ENCODE data around the gene SCAMP2.

- TF ChIP-seq RAD21 (IDR thresholded peaks at IDR 0.05; ENCODE audit: insufficient read depth, low read depth, low read length) (no peak), CTCF (IDR thresholded peaks at IDR 0.05 in 2 of 3, conservative IDR thresholded peaks at IDR 0.05 in 1 of 3; ENCODE audit: control insufficient read depth in 2 of 3, extremely low read depth in 1 of 3, insufficient read depth in 1 of 3, low read depth in 3 of 3, low read length in 3 of 3) (no peak), KLF5 (IDR thresholded peaks at IDR 0.05; ENCODE audit: partially characterized antibody) (no peak), SMARCA5 (IDR thresholded peaks at IDR 0.05) (no peak), SMC3 (IDR thresholded peaks at IDR 0.05; ENCODE audit: borderline replicate concordance, low read length) (no peak), CEBPB (IDR thresholded peaks at IDR 0.05; ENCODE audit: borderline replicate concordance in 1 of 2, low read depth in 2 of 2, low read length in 2 of 2) (no peak)
Measured at GRCh38 chr15:74903676-74904075, 30.5 kb upstream of the SCAMP2 start.
